PC-3 (cell line): Measurements from ENCODE around the gene FN1. TPM values are rescaled to one million over a fixed set of nuclear protein-coding genes. Genes with fewer than 3 reads are reported as not detected.
A peak's percentile ranks its signal among the peaks of the same experiment; 100 is the strongest.

Experiments used
- ATAC-seq: fragments of 200-7000 bp; cut with Tn5 transposase; 2 replicates; pipeline ENCODE4 v1.9.1; 2020; ENCODE audit warnings: mild to moderate bottlenecking, moderate library complexity
- BruUV-seq: library from RNA; stranded (reverse); fragments of 400-500 nt; replicated peaks from 2 replicates; lab custom pipeline; 2021; lab: Mats Ljungman, UMichigan
- CTCF ChIA-PET: fragments of 300-600 bp; sonication (Branson Sonifier 250); formaldehyde crosslinking; loops from one replicate; lab custom pipeline; 2022; ENCODE audit warnings: antibody characterized with exemption; lab: Charles Lee
- POLR2A ChIA-PET: fragments of 300-600 bp; sonication (Branson Sonifier 250); formaldehyde crosslinking; loops from one replicate; lab custom pipeline; 2022; ENCODE audit warnings: antibody characterized with exemption; ENCODE audit not compliant: unreplicated experiment; lab: Charles Lee
- DNase-seq: peaks from one replicate; pipeline ENCODE4 v3.0.0-alpha.2; 2015
- H2AFZ ChIP-seq: fragments of 300-600 bp; sonication (generic); 2 replicates; pipeline ENCODE4 v1.6.0; 2016; ENCODE audit warnings: antibody characterized with exemption, low read length
- H3F3A ChIP-seq: fragments of 300-600 bp; sonication (generic); one replicate; pipeline ENCODE4 v1.6.0; 2017; ENCODE audit warnings: antibody characterized with exemption, low read length, control low read depth, mild to moderate bottlenecking; ENCODE audit not compliant: unreplicated experiment
- H3K27ac ChIP-seq: fragments of 300-600 bp; sonication (generic); 2 replicates; pipeline ENCODE4 v1.5.1; 2016; ENCODE audit warnings: mild to moderate bottlenecking, low read length
- H3K27me3 ChIP-seq: fragments of 300-600 bp; sonication (generic); 2 replicates; pipeline ENCODE4 v1.6.1; 2016; ENCODE audit warnings: low read length, mixed read lengths
- H3K36me3 ChIP-seq: fragments of 300-600 bp; sonication (generic); 2 replicates; pipeline ENCODE4 v1.6.1; 2016; ENCODE audit warnings: low read depth, mixed run types, low read length, mixed read lengths
- H3K4me1 ChIP-seq: fragments of 300-600 bp; sonication (generic); 2 replicates; pipeline ENCODE4 v1.5.1; 2016; ENCODE audit warnings: low read length; ENCODE audit not compliant: insufficient read depth
- H3K4me2 ChIP-seq: fragments of 300-600 bp; sonication (generic); 2 replicates; pipeline ENCODE4 v1.6.0; 2016; ENCODE audit warnings: low read length
- H3K4me3 ChIP-seq: fragments of 300-600 bp; sonication (generic); 2 replicates; pipeline ENCODE4 v1.5.1; 2016; ENCODE audit warnings: mild to moderate bottlenecking, low read length, mixed read lengths
- H3K79me2 ChIP-seq: fragments of 300-600 bp; sonication (generic); 2 replicates; pipeline ENCODE4 v1.6.1; 2017; ENCODE audit warnings: low read length, mixed read lengths
- H3K9ac ChIP-seq: fragments of 300-600 bp; sonication (generic); 2 replicates; pipeline ENCODE4 v1.6.0; 2016; ENCODE audit warnings: mild to moderate bottlenecking, low read length
- H3K9me2 ChIP-seq: fragments of 300-600 bp; sonication (generic); replicated peaks from 2 replicates; pipeline ENCODE4 v1.6.1; 2016; ENCODE audit warnings: mixed run types, low read length, mixed read lengths
- H3K9me3 ChIP-seq: fragments of 300-600 bp; sonication (generic); 2 replicates; pipeline ENCODE4 v1.6.1; 2016; ENCODE audit warnings: low read length, mixed read lengths
- H4K20me1 ChIP-seq: fragments of 300-600 bp; sonication (generic); 2 replicates; pipeline ENCODE4 v1.6.1; 2016; ENCODE audit warnings: low read length, mixed read lengths
- EZH2 ChIP-seq: fragments of 300-600 bp; sonication (generic); IDR thresholded peaks from one replicate; pipeline ENCODE4 v1.6.1; 2017; ENCODE audit warnings: antibody characterized with exemption, mild to moderate bottlenecking, low read length; ENCODE audit not compliant: unreplicated experiment
- EZH2phosphoT487 ChIP-seq: fragments of 300-600 bp; sonication (generic); IDR thresholded peaks from 2 replicates; pipeline ENCODE4 v1.6.1; 2018; ENCODE audit warnings: mild to moderate bottlenecking, antibody characterized with exemption, low read length, borderline replicate concordance
- intact Hi-C: fragments of 100-400 bp; cut with micrococcal nuclease; formaldehyde crosslinking; loops from 2 replicates; pipeline ENCODE4 v1.9.0; 2023
- total RNA-seq: library from RNA; depleted of rRNA; stranded (reverse); fragments of >200 nt; gene quantifications from 2 replicates; pipeline ENCODE4 v1.2.3, GENCODE V29; 2014
- TF ChIP-seq, protein P1 (sequence below): fragments of 300-600 bp; sonication (generic); conservative IDR thresholded peaks from 2 replicates; pipeline ENCODE4 v1.5.1; 2017; ENCODE audit warnings: antibody characterized with exemption, low read depth, mild to moderate bottlenecking, low read length

The FN1 gene
- total RNA-seq, 1 experiment from 2014 or later: 220 TPM

DNA sequence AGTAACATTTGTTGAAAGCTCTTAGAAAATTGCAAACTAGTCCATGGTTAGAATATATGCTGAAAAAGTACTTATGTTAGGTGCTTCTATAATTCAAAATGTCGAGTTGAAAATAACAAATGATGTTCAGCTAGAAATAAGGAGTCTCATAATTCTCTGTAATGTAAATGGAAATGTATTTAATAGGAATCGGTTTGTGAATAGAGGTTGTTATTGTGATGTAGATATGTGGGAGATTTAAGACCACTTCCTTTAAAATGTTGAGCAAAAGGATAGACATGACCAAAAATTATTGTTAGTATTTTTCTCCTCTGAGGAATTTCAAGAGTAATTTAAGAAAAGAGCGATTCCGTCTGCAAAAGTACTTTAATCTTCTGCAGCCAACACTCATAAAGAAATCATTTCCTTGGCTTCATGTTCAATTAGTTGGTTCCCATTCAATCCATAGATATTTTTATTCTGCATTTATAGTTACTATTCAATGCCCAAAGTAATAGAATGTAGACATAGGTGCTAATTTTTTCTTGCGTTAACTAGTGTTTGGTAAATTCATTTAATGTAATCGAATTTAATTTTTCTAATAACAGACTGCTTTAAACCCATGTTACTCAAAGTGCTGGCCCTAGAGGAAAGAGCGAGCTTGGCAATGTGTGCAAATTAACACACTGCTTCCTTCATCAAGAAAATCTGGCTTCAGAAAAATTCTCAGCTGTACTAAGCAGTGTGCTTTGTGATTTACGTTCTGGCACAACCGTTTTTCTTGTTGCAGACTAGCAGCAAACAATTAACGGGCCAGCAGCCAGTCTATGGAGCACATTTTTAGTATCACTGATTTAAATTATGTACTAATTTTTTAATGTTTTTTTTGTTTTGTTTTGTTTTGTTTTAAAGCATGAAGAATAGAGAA is 32.2 kb downstream of the FN1 start:
- Histone ChIP-seq H3K9ac (no peak overlapping the region), H3K36me3 (peaks cover 42% of the 10 kb centered on the region; the same call in 1 of the 2 replicates), H3K4me1 (peaks cover 14% of the 10 kb centered on the region), H3K27me3 (no peaks in the 10 kb centered on the region), H3K79me2 (no peaks in the 10 kb centered on the region), H3K4me2 (no peak overlapping the region), H3F3A (no peaks in the 10 kb centered on the region), H3K4me3 (no peak overlapping the region), H3K27ac (no peak overlapping the region), H3K9me2 (no peaks in the 10 kb centered on the region), H2AFZ (no peak overlapping the region), H4K20me1 (no peaks in the 10 kb centered on the region), H3K9me3 (no peaks in the 10 kb centered on the region)
- intact Hi-C loops: no loop called here
- no peak for DNase-seq
- ChIA-PET CTCF (no interaction called here), POLR2A (no interaction called here)
- BruUV-seq: no TSS peak
- ATAC-seq: no peak
- TF ChIP-seq, protein P1, sequence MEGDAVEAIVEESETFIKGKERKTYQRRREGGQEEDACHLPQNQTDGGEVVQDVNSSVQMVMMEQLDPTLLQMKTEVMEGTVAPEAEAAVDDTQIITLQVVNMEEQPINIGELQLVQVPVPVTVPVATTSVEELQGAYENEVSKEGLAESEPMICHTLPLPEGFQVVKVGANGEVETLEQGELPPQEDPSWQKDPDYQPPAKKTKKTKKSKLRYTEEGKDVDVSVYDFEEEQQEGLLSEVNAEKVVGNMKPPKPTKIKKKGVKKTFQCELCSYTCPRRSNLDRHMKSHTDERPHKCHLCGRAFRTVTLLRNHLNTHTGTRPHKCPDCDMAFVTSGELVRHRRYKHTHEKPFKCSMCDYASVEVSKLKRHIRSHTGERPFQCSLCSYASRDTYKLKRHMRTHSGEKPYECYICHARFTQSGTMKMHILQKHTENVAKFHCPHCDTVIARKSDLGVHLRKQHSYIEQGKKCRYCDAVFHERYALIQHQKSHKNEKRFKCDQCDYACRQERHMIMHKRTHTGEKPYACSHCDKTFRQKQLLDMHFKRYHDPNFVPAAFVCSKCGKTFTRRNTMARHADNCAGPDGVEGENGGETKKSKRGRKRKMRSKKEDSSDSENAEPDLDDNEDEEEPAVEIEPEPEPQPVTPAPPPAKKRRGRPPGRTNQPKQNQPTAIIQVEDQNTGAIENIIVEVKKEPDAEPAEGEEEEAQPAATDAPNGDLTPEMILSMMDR: no peak
- TF ChIP-seq EZH2 (no peak), EZH2phosphoT487 (no peak)

DNA sequence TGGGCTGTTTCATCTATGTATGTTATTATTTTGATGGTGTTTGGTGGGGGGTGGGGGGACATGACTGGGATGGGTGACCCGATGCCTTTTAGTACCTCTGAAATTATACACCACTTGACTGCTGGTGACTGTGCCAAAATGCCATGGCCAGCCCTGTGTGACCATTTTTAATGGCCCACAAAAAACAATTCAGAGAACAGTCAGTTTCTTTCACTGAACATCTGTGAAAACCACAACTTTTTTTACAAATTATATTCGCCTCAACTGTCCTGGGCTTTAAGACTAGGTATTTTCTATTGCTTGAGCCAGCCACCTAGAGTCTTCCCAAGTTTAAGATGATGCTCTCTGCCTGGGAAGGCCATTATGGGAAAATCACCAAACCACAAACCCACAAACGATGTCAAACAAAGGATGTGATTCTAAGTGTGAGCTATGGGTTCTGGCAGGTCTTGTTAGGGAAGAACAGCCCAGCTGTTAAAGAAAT is 33.9 kb downstream of the FN1 start:
- H3K4me2 ChIP-seq: no peak overlapping the region
- DNase-seq (peak; percentile 78), ATAC-seq (peak; percentile 94)
- no peak overlapping the region for H3K9ac ChIP-seq
- peaks cover 43% of the 10 kb centered on the region; the same call in 1 of the 2 replicates for H3K36me3 ChIP-seq
- no peaks in the 10 kb centered on the region for H3K79me2 ChIP-seq
- no peak for TF ChIP-seq EZH2phosphoT487
- no peak for TF ChIP-seq EZH2
- TF ChIP-seq, protein P1: no peak
- BruUV-seq: no TSS peak
- CTCF ChIA-PET: interaction anchor here (0.6 kb wide), 2 partner anchors 11 to 519 kb away, joined by 10 to 14 read pairs; no protein-coding TSS in a partner anchor
- no peaks in the 10 kb centered on the region for H3K27me3 ChIP-seq
- H3K9me3 ChIP-seq: no peaks in the 10 kb centered on the region
- H3K9me2 ChIP-seq: no peaks in the 10 kb centered on the region
- H4K20me1 ChIP-seq: no peaks in the 10 kb centered on the region
- no peak overlapping the region for H2AFZ ChIP-seq
- H3K27ac ChIP-seq: peak overlapping the region; percentile 36
- POLR2A ChIA-PET: interaction anchor here (0.6 to 1.0 kb wide), 2 partner anchors 34 to 1383 kb away, joined by 5 to 9 read pairs; no protein-coding TSS in a partner anchor
- intact Hi-C loops: no loop called here
- peaks cover 12% of the 10 kb centered on the region for H3K4me1 ChIP-seq
- no peaks in the 10 kb centered on the region for H3F3A ChIP-seq
- no peak overlapping the region for H3K4me3 ChIP-seq
